ES-I3 (cell line): Measurements from ENCODE around the gene ZNF664.
"Not testable (repeated sequence)": the region's sequence is repeated elsewhere in the genome, so short reads cannot be mapped to it uniquely, and the experiment has no call there.

Experiments used
- H3K36me3 ChIP-seq: 2 replicates; pipeline ENCODE4 v1.6.1; 2013; ENCODE audit warnings: mild to moderate bottlenecking, low read length, control low read depth, moderate library complexity; ENCODE audit not compliant: insufficient read depth
- H3K4me1 ChIP-seq: 2 replicates; pipeline ENCODE4 v1.6.1; 2013; ENCODE audit warnings: mild to moderate bottlenecking, control low read depth, low read length; ENCODE audit not compliant: insufficient read depth
- H3K9ac ChIP-seq: 2 replicates; pipeline ENCODE4 v1.6.1; 2013; ENCODE audit warnings: low read depth, mild to moderate bottlenecking, low read length, moderate library complexity
- H3K9me3 ChIP-seq: 2 replicates; pipeline ENCODE4 v1.6.1; 2013; ENCODE audit warnings: mild to moderate bottlenecking, low read length, moderate library complexity; ENCODE audit not compliant: control insufficient read depth, insufficient read depth

The ZNF664 gene

GRCh38 chr12:123946516-123947505 is 26.2 kb upstream of the ZNF664 start:
- not testable (repeated sequence) for H3K36me3 ChIP-seq, H3K9me3 ChIP-seq, H3K4me1 ChIP-seq, H3K9ac ChIP-seq

GRCh38 chr12:123947531-123947930 is 25.5 kb upstream of the ZNF664 start:
- not testable (repeated sequence) for H3K36me3 ChIP-seq, H3K4me1 ChIP-seq, H3K9ac ChIP-seq, H3K9me3 ChIP-seq

- Histone ChIP-seq H3K9me3 (no peaks in the 10 kb centered on the region), H3K36me3 (no peaks in the 10 kb centered on the region), H3K4me1 (no peaks in the 10 kb centered on the region), H3K9ac (no peak overlapping the region)
Measured at GRCh38 chr12:123948401-123948795, 24.6 kb upstream of the ZNF664 start.

DNA sequence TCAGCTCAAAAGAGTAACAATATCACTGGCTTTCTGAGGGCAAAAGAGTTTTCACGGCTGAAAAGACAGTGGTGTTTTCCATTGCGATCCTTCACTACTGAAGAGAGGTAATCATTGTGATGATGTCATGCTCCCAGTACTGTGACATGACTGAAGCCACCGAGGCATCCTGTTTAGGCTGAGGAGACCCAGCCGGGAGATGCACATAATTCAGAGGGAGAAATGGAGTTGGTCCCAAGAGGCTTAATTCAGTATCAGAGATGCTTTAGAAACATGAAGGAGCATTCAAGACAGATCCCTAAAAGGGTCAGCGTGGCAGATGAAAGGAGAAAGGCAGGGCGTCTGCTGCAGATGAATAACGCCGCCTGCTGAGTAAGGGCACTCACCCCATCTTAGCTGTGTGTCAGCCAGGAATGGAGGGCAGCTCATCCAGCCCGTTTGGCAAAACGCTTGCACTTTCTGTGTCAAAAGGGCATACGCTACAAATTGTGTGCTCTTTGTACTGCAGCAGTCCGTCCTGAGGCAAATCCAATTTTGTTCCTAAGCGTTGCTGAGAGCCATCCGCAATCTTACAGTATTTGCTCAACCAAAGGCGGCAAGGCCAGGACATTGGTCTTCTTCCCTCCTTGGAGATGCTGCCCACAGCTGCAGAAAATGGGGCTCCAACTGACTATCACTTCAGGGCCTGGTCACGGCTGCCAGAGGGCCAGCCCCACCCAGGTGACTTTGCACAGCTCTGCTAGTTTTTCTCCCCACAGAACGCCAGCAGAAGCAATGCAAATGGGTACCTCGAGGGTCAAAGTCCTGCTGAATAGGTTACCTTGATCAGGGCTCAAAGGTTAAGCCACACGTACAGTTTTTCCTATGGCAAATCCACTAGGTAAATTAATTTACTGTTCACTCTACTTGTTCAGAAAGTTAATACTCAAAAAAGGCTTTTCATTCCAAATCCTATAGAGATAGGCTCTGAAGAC is 23.9 kb upstream of the ZNF664 start:
- H3K9ac ChIP-seq = no peak overlapping the region
- no peaks in the 10 kb centered on the region for H3K4me1 ChIP-seq
- H3K36me3 ChIP-seq = no peaks in the 10 kb centered on the region
- no peaks in the 10 kb centered on the region for H3K9me3 ChIP-seq

DNA sequence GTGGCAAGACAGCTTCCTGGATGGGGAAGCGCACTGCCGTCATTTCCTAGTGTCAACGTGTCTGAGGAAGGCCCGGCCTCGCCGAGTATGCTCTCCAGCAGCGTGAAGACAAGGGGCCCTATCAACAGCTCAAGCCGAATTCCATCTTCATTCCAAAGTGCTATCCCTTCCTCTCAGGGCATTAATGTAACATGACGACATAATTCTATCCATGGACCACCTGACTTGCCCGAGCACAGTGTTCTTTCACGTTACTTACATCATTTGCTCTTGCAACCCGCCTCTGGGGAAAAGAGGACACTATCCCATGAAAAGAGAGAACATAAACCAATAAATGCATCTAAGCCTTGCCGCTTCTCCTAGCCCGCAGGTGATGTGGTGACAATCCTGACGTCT is 23.2 kb upstream of the ZNF664 start:
- H3K9ac ChIP-seq = no peak overlapping the region
- H3K9me3 ChIP-seq = no peaks in the 10 kb centered on the region
- H3K36me3 ChIP-seq = no peaks in the 10 kb centered on the region
- H3K4me1 ChIP-seq = no peaks in the 10 kb centered on the region

- Histone ChIP-seq H3K9me3 (no peaks in the 10 kb centered on the region), H3K4me1 (no peaks in the 10 kb centered on the region), H3K9ac (no peak overlapping the region), H3K36me3 (no peaks in the 10 kb centered on the region)
Measured at GRCh38 chr12:123950476-123951349, 22.3 kb upstream of the ZNF664 start.

- Histone ChIP-seq H3K4me1 (no peaks in the 10 kb centered on the region), H3K9me3 (no peaks in the 10 kb centered on the region), H3K9ac (no peak overlapping the region), H3K36me3 (no peaks in the 10 kb centered on the region)
Measured at GRCh38 chr12:123951467-123951866, 21.5 kb upstream of the ZNF664 start.

DNA sequence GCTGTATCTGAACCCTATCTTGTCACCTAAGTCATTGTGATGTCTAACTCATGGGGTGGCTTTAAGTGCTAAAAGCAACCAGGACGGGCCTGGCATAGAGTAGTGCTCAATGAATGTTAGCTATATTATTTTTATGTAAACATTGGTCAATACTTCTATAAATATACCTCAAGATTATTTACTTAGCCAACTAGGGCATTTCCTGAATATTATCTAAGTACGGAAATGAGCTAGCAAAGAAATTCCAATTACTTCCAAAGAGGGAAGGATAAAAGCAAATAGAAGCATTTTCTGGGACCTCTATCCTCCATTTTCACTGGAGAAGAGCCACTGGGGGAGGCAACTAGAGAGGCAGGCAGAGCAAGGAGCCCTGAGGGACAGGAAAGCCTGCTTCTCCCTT is 21.0 kb upstream of the ZNF664 start:
- Histone ChIP-seq H3K36me3 (no peaks in the 10 kb centered on the region), H3K9ac (no peak overlapping the region), H3K4me1 (no peaks in the 10 kb centered on the region), H3K9me3 (no peaks in the 10 kb centered on the region)

GRCh38 chr12:123954647-123955350 is 18.2 kb upstream of the ZNF664 start:
- Histone ChIP-seq H3K4me1 (no peaks in the 10 kb centered on the region), H3K36me3 (no peaks in the 10 kb centered on the region), H3K9me3 (no peaks in the 10 kb centered on the region), H3K9ac (no peak overlapping the region)

GRCh38 chr12:123956249-123956648 is 16.8 kb upstream of the ZNF664 start:
- Histone ChIP-seq H3K9me3 (no peaks in the 10 kb centered on the region), H3K9ac (no peak overlapping the region), H3K4me1 (no peaks in the 10 kb centered on the region), H3K36me3 (no peaks in the 10 kb centered on the region)

- Histone ChIP-seq H3K36me3 (no peaks in the 10 kb centered on the region), H3K9me3 (no peaks in the 10 kb centered on the region), H3K9ac (no peak overlapping the region), H3K4me1 (no peaks in the 10 kb centered on the region)
Measured at GRCh38 chr12:123957196-123957595, 15.8 kb upstream of the ZNF664 start.

DNA sequence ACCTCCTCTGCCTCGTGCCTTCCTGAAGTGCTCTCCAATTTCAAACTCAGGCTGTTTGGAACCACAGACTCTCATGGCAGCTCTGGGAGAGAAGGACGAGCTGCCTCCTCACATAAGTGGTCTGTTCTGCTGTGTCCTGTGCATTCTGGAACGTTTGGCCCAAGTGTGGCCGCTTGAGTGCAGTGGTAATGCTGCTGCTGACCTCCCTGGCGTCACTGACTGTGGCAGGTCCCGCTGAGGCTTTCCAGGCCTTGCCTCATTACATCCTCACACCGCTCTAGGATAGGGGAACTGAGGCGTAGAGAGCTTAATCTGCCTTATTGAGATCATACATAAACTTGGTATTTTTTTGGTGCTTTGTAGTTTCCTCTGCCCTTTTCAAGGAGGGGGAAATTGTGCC is 14.6 kb upstream of the ZNF664 start:
- no peaks in the 10 kb centered on the region for H3K36me3 ChIP-seq
- H3K9ac ChIP-seq = no peak overlapping the region
- H3K9me3 ChIP-seq = no peaks in the 10 kb centered on the region
- no peaks in the 10 kb centered on the region for H3K4me1 ChIP-seq

DNA sequence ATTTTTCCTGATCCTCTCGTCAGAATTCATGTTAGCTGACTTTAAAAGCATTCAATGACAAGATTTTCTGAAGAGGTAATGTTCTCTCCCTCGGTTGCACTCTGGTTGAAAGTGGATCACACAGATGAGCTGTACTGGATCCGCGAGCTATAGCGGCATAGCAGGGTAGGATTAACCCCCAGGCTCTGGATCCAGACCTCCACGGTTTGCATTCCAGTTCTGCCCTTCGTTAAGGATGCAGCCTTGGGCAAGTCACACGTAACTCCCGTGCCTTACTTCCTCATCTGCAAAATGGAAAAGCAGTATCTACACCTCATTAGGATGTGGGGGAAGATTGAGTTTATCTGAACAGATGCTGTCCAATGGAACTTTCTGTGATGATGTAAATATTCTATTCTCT is 14.1 kb upstream of the ZNF664 start:
- Histone ChIP-seq H3K9ac (no peak overlapping the region), H3K9me3 (no peaks in the 10 kb centered on the region), H3K36me3 (no peaks in the 10 kb centered on the region), H3K4me1 (no peaks in the 10 kb centered on the region)
